GM21529 (cell line): Measurements from ENCODE around the gene GSTK1.
"Not testable (repeated sequence)": the region's sequence is repeated elsewhere in the genome, so short reads cannot be mapped to it uniquely, and the experiment has no call there.

Source experiments
- ATAC-seq: cut with Tn5 transposase; IDR thresholded peaks from one replicate; pipeline ENCODE4 v1.9.1; 2021; ENCODE audit not compliant: unreplicated experiment

Gene GSTK1

GRCh38 chr7:143238289-143238980 is 24.8 kb upstream of the GSTK1 start:
- no peak for ATAC-seq

- no peak for ATAC-seq
These were observed 23.4 kb upstream of the GSTK1 start for GRCh38 chr7:143239813-143240212.

GRCh38 chr7:143240291-143241168 is 22.7 kb upstream of the GSTK1 start:
- ATAC-seq, result peak; percentile 97

GRCh38 chr7:143242306-143242705 is 20.9 kb upstream of the GSTK1 start:
- ATAC-seq, result no peak

- no peak for ATAC-seq
These were observed 20.1 kb upstream of the GSTK1 start for GRCh38 chr7:143243111-143243510.

GRCh38 chr7:143243614-143244013 is 19.6 kb upstream of the GSTK1 start:
- no peak for ATAC-seq

- no peak for ATAC-seq
These were observed 18.9 kb upstream of the GSTK1 start for GRCh38 chr7:143244321-143244720.

- ATAC-seq, result no peak
These were observed 18.1 kb upstream of the GSTK1 start for GRCh38 chr7:143245123-143245522.

GRCh38 chr7:143247372-143247771 is 15.9 kb upstream of the GSTK1 start:
- no peak for ATAC-seq

GRCh38 chr7:143248761-143249354 is 14.4 kb upstream of the GSTK1 start:
- no peak for ATAC-seq

- ATAC-seq, result no peak
These were observed 13.0 kb upstream of the GSTK1 start for GRCh38 chr7:143250199-143250598.

GRCh38 chr7:143250822-143251221 is 12.4 kb upstream of the GSTK1 start:
- ATAC-seq, result no peak

GRCh38 chr7:143252006-143252405 is 11.2 kb upstream of the GSTK1 start:
- ATAC-seq, result no peak

GRCh38 chr7:143255564-143255963 is 7.7 kb upstream of the GSTK1 start:
- no peak for ATAC-seq

GRCh38 chr7:143256325-143256724 is 6.9 kb upstream of the GSTK1 start:
- no peak for ATAC-seq

- ATAC-seq, result peak; percentile 75
These were observed 6.3 kb upstream of the GSTK1 start for GRCh38 chr7:143256932-143257331.

GRCh38 chr7:143257501-143257900 is 5.7 kb upstream of the GSTK1 start:
- no peak for ATAC-seq

- peak; percentile 33 for ATAC-seq
These were observed 4.4 kb upstream of the GSTK1 start for GRCh38 chr7:143258831-143259230.

GRCh38 chr7:143259765-143260164 is 3.5 kb upstream of the GSTK1 start:
- ATAC-seq, result no peak

- ATAC-seq, result no peak
These were observed 1.3 kb upstream of the GSTK1 start for GRCh38 chr7:143261901-143262300.

GRCh38 chr7:143264196-143264568 is 941 bp downstream of the GSTK1 start:
- not testable (repeated sequence) for ATAC-seq
